HG03135 (cell line): Measurements from ENCODE around the gene NUBPL.
"Not testable (repeated sequence)": the region's sequence is repeated elsewhere in the genome, so short reads cannot be mapped to it uniquely, and the experiment has no call there.

ENCODE experiments used
- ATAC-seq: cut with Tn5 transposase; IDR thresholded peaks from one replicate; pipeline ENCODE4 v1.9.1; 2021; ENCODE audit warnings: mild to moderate bottlenecking, moderate library complexity; ENCODE audit not compliant: unreplicated experiment

Gene NUBPL

DNA sequence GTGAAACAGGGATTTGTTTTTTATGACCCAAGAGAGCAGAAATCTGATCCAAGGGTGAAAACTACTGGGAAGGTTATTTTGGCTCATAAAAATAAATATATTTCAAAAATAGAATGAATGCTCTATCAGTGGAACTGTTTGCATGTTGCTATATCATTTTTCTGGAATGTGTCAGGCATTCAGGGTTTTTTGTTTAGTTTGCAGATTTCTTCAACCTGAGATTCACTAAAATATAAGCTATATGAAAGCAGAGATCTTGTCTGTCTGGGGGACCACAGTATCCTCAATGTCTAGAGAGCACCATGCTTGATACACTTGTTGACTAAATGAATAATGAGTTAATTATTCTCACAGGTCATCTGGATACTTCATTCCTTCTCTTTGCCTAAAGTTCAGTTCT, 165.1 kb downstream of the NUBPL start:
- no peak for ATAC-seq

DNA sequence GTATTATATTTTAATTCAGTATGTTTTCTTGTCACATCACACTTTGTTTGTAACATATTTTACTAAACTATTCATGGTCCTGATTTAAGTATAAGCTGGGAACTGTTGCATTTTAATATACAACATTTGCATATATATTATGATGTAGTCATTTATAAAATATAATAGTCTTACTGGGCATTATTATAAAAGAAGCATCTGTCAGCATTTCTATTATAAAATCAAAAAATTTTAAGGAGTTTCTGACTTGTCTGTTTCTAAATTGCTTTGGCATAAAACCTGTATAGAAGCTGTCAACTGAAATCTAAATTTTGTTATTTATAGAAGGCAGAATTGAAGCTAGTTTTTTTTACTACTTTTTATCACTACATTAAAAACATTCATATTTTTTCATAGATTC, 166.6 kb downstream of the NUBPL start:
- no peak for ATAC-seq

DNA sequence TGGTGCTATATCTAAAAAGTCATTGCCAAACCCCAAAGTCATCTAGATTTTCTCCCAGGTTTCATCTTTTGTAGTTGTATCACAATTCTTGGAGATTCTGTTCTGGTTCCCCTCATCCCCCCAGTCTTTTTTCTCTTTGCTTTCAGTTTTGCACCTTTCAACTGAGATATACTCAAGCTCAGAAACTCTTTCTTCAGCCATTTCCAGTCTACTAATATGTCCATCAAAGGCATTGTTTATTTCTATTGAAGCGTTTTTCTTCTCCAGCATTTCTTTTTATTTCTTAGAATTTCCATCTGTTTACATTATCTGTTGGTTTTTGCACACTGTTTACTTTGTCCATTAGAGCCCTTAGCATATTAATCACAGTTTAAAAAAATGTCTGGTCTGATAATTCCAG, 179.5 kb downstream of the NUBPL start:
- no peak for ATAC-seq

DNA sequence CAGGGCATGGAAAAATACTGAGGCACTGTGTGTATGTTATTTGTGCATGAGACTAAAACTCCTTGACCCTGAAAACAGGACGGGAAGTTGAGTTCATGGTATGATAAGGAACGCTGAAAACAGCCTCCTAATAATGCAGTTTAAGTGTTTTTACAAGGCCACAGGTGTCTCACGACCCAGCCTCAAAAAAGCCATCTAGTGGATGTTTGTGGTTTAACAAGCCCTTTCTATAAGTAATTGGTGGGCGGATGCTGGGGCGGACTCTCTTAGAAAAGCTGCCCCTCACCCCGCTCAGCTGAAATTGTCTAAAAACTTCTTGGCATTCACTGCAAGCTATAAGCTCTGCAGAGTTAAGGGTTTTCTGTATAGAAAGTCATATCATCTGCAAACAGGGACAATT, 184.5 kb downstream of the NUBPL start:
- ATAC-seq: no peak

DNA sequence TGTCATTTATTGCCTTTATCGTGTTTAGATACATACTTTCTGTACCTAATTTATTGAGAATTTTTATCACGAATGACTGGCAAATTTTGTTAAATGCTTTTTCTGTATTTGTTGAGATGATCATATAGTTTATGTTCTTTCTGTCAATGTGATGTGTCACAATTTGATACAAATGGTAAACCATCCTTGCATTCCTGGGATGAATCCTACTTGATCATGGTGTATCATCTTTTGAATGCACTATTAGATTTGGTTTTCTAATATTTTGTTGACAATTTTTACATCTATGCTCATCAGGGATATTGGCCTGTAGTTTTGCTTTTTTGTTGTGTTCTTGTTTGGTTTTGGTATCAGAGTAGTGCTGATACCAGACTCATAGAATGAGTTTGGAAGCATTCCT, 185.1 kb downstream of the NUBPL start:
- no peak for ATAC-seq

DNA sequence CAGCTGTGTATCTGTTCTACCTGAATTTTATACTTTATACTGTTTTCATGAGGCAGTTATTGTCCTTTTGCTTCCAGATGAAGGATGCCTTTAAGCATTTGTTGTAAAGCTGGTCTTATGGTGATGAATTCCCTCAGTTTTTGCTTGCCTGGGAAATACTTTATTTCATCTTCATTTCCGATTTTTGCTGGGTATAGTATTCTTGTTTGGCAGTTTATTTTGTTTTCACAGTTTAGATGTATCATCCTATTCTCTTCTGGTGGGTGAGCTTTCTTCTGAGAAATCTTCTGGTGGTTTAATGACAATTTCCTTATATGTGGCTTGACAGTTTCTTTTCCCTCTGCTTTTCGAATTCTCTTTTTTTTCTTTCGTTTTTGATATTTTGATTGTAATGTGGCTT, 188.1 kb downstream of the NUBPL start:
- no peak for ATAC-seq

DNA sequence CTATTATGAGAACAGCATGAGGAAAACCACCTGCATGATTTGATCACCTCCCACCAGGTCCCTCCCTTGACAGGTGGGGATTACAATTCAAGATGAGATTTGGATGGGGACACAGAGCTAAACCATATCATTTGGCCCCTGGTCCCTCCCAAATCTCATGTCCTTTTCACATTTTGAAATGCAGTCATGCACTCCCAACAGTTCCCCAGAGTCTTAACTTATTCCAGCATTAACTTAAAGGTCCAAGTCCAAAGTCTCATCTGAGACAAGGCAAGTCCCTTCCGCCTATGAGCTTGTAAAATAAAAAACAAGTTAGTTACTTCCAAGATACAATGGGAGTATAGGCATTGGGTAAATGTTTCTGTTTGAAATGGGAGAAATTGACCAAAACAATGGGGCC, 189.8 kb downstream of the NUBPL start:
- ATAC-seq: not testable (repeated sequence)

DNA sequence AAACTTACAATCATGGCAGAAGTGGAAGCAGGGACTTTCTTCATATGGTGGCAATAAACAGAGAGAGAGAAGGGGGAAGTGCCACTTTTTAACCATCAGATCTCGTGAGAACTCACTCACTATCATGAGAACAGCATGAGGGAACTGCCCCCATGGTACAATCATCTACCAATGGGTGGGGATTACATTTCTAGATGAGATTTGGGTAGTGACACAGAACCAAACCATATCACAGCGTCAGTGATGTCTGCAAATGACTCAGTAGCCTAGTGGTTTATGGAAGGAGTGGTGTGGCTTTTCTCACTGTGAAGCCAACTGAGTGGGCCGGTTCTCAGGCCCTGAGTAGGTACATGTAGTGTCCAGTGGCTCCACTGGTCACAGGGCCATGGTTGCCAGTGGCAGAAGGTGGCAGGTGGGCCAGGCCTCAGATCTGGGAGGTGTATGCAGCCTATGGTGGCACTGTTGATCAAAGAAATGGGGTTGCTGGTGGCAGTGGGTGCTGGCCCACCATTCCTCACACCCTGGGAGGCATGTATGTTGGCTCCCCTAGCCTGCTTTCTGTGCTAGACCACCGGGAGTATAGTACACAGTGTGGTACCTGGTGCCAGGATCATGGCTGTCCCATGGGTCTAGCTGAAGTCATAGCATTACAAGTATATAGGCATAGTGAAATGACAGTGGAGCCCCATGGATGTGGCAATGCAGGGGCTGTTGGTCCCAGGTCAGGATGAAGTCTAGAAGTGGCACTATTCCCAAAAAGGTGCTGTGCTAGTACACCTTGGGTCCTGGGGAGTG, 191.9 kb downstream of the NUBPL start:
- ATAC-seq: no peak

DNA sequence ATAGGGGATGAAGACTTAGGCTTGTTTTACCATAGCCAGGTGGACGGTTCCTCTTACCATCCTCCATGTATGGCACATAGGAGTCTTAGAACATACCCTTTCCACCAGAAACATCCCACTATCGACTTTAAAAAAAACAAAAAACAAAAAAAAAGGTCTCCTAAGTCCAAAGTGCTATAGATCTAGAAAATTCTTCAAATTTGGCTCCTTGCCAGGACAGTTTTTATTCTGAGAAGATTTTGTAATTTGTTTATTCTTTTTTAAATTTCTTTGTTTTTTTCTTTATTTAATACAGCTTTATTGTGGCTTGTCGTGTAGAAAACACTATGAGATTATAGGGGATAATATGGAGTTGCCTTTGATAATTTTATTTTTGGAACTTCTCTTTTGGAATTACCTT, 197.7 kb downstream of the NUBPL start:
- no peak for ATAC-seq

DNA sequence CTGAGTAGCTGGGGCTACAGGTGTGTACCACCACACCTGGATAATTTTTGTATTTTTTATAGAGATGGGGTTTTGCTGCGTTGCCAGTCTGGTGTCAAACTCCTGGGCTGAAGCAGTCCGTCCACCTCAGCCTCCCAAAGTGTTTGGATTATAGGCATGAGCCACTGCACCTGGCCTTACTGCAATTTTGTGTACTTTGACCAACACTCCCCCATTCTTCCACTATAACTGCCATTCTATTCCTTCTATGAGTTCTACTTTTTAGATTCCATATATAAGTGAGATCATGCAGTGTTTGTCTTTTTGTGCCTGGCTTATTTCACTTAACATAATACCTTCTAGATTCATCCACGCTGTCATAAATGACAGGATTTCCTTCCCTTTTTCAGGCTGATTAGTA, 199.1 kb downstream of the NUBPL start:
- ATAC-seq: no peak

DNA sequence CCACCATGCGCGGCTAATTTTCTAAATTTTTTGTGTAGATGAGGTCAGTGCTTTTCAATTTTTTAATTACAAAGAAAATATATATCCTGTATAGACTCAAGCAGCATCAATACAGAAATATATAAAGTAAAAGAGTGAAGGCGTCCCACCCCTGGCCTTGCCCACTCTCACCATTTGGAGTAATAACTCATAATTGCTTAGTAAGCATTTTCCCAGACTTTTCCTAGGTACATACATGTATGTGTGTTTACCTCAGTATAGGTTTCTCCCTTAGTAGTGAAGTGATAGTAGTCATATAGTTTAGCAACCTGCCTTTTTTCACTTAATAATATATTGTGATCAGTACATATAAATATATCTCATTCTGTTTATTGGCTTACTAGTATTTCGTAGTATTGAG, 200.1 kb downstream of the NUBPL start:
- no peak for ATAC-seq

DNA sequence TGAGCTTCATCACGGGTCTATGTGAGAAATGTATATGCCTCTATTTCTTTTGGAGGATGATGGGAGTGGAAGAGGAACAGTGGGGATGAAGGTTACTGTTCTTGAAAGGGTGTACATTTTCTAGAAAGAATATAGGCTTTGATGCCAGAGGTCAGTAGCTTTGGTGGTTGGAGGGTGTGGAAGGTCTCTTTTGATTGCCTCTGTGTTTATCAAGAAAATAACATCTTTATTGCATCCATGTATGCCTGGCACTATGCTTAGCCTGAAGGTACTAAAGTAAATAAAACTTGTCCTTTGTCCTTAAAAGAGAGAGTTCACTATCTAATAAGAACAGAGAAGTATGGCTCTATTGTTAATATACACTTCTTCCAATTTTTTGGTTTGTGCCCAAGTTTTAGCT, 201.8 kb downstream of the NUBPL start:
- ATAC-seq: no peak

DNA sequence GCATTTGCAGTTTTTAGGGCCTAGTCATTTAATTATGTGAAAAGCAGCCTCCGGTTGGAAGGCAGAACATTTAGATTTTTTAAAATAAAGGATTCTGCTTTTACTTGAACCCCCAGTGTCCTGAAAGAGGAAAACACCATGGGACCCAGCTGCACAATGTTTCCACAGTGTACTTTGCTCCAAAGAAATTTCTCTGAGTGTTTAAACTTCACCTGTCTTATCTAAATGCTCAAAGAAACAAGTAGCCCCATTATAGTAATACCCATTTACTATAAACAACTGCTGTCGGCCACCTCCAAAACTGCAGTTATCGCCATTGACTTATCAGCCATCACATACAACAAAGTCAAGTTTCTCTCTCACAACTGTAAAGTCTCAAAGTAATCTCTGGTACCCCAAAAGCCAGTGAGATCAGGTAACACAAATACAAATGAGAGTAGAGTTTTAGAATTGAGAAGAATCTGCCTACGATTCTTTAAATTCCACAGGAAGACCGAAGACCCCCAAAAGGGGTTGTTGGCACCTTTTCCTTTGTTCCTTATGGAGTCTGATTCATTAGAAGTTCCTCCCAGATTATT, 205.2 kb downstream of the NUBPL start:
- no peak for ATAC-seq

DNA sequence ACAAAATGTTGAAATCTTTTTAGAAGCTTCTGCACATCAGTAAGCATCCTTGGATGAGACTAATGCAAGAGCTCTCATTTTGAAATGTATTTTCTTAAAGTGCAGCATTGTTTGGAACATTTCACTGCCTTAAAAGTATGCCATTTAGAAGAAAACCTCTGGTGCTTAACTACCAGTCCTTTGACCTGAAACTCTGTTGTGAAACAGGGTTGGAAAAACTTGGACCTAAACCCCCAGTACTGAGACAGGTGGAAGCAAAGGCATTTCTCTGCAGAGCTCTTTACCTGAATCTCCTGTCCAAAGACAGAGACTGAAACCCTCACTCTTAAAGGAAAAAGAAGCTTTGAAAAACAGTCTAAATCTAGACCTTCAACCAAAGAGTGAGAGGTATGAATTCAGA, 207.2 kb downstream of the NUBPL start:
- no peak for ATAC-seq

DNA sequence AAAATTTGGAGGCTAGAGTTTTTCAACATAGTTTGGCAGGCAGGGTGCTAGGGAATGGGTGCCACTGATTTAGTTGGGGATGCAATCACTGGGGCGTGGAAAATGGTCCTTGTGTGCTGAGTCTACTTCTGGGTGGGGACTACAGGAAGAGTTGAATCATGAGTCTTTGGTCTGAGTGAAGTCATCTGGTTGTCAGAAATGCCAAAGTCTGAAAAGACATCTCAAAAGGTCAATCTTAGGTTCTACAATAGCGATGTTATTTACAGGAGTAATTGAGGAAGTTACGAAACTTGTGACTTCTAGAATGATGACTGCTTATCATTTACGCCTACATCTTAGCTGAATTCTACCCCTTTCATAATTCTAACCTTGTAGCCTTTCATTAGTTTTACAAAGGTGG, 209.1 kb downstream of the NUBPL start:
- no peak for ATAC-seq

DNA sequence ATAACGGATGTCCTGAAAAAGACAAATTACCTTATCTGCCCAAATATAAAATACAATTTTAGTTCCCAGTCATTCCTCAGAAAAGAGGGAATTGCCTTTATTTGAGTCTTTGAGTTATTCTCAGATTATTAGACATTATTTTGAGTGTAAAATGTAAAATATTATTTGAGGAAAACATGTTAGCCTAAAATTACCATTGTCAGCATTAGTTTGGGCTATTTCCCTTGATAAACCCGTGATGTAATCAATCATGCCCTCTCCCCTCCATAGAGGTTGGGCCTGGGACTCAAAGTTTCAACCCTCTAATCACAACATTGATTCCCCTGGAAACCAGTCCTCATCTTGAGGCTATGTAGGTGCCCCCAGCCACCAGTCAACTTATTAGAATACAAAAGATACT, 213.4 kb downstream of the NUBPL start:
- no peak for ATAC-seq

DNA sequence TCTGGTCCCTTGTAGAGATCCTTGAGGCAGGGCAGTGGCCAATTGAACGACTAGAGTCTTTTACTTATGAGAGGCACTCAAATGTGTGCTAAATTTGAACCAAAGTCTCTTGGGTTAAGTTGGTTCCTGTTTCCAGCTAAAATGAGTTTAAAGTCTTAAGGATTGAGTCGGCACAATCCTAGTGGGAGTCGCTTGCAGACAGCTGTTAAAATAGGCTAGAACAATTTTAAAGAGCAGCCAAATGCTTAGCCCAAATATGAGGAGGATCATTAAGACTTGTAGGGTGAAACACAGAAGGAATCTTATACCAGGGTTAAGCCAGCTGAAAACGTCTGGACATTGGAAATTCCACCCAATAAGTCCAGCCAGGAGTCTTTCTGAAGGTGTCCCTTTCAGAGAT, 216.1 kb downstream of the NUBPL start:
- ATAC-seq: no peak

DNA sequence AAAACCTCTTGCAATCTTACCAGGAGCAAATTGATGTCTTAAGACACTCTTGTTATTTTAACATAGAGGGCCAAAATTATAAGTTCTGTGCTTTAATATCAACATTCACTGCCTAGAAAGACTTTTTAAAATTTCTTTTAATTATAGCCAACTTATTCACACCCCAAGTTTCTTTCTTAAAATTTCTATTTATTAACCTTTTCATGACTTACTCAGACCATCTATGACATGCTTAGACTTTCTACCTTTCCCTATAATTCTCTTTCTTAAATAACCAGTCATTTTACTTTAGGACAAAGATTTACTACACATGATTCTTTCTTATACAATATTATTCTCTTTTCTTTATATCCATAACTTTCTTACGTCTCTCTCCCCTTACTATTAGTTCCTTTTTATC, 220.4 kb downstream of the NUBPL start:
- no peak for ATAC-seq

DNA sequence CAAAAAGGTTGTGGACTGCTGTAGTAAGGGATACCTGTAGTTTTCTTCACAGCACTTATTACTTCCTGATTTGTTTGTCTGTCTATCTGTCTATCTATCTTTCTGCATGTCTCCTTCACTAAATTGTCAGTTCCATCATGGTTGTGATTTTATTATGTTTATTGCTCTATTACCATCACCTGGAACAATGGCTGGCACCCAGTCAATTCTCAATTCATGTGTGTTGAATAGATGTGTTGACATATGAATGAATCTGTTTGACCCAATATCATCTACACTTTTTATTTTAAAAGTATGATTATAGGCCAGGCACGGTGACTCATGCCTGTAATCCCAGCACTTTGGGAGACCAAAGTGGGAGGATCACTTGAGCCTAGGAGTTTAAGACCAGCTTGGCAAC, 224.4 kb downstream of the NUBPL start:
- ATAC-seq: no peak

DNA sequence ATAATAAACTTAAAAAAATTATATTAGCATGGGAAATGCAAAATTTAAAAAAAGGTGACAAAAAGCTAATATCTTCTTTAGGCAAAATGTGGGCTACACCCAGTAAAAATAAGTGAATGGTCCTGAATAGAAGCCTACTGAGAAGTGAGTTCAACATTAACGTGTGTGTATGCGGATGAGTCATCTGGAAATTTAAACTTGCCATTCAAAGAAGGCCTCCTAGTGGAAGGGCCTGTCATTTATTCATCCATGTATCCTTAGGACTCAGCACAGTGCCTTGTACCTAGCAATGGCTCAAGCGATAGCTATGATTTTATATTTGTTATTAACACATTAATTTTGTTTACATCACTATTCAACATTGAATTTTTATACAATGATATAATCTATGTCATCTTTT, 226.2 kb downstream of the NUBPL start:
- ATAC-seq: no peak

DNA sequence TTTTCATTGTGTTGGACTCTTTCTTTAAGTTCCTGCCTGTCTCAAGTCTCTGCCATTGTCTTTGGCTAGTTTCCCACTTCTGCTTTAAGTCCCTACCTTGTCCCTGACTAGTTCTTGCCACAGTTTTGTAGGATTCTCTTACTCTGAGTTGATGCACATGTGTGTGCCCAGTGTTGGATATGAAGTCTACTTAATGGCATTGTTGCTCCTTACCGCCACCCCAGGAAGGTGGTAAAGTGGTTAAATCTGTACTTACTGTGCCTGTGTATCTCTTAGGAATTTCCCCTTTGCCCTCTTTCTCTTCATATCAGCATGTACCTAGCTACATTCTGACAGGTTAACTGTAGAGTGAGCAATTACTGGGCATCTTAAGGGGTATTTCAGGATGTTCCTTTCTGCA, 227.1 kb downstream of the NUBPL start:
- ATAC-seq: no peak

DNA sequence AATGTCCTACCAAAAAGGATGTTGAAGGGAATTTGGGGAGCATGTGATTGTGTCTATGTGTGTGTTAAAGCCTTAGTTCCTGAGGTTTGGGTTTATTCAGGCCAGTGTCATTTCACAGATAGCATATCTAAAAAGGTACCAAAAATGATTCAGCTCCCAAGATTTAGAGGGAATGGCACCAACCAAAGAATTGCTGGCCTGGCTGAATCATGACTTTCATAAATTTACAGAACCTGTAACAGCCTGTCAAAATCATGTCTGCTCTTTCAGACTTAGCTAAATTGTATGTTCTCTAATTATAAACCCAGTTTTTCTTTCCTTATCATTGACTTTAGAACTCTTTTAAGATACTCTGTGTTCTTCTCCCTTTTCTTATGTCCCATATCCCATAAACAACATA, 231.5 kb downstream of the NUBPL start:
- ATAC-seq: no peak

DNA sequence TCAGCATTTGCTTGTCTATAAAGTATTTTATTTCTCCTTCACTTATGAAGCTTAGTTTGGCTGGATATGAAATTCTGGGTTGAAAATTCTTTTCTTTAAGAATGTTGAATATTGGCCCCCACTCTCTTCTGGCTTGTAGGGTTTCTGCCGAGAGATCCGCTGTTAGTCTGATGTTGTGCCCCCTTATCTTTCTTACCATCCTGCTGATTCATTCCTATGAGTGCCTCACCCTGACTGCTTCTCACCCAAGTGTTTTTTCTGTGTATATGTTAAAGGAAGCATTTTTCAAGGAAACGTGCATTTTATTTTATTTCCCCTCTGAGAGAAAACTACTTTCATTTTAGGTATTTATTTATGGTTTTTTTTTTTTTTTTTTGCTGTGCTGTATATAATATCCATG, 236.7 kb downstream of the NUBPL start:
- ATAC-seq: not testable (repeated sequence)
